Activated T-helper 1 cell treated with anti-CD3 and anti-CD28 coated beads, Interleukin-12 subunit alpha, Interleukin-12 subunit beta, Interleukin-2, Interleukin-4 antibody, amounts not matched to agents 30 ng/mL and 10 ng/mL and 1 ng/mL, durations not matched to agents 14 hours and 24 hours and 36 hours (primary cell): ENCODE data around the gene PEX11A. TPM values are rescaled to one million over a fixed set of nuclear protein-coding genes. Genes with fewer than 3 reads are reported as not detected.
A peak's percentile ranks its signal among the peaks of the same experiment; 100 is the strongest.

Source experiments
- DNase-seq: peaks from one replicate; pipeline ENCODE4 v3.0.0; 2021; ENCODE audit warnings: low spot score
- H3K27ac Mint-ChIP-seq: one replicate; pipeline ENCODE4 v1.8.0; 2021; ENCODE audit warnings: mild to moderate bottlenecking, mixed read lengths
- H3K27me3 Mint-ChIP-seq: one replicate; pipeline ENCODE4 v1.8.0; 2022; ENCODE audit warnings: mild to moderate bottlenecking, moderate library complexity, mixed read lengths; ENCODE audit not compliant: insufficient read depth
- H3K36me3 Mint-ChIP-seq: one replicate; pipeline ENCODE4 v1.8.0; 2021; ENCODE audit warnings: low read depth, mixed read lengths
- H3K4me1 Mint-ChIP-seq: one replicate; pipeline ENCODE4 v1.8.0; 2021; ENCODE audit warnings: low read depth, mixed read lengths
- H3K4me3 Mint-ChIP-seq: one replicate; pipeline ENCODE4 v1.8.0; 2021; ENCODE audit warnings: mild to moderate bottlenecking, moderate library complexity, mixed read lengths
- H3K9me3 Mint-ChIP-seq: one replicate; pipeline ENCODE4 v1.8.0; 2021; ENCODE audit warnings: mixed read lengths
- intact Hi-C: fragments of 100-400 bp; cut with micrococcal nuclease; formaldehyde crosslinking; loops from one replicate; pipeline ENCODE4 v1.15.1; 2024
- total RNA-seq: library from RNA; stranded (reverse); gene quantifications from 2 replicates; pipeline ENCODE4 v1.2.3, GENCODE V29; 2022

The PEX11A gene
- total RNA-seq, 1 donor from 2014 or later: 1.0 TPM

GRCh38 chr15:89672221-89673164, 18.1 kb downstream of the PEX11A start:
- H3K27ac Mint-ChIP-seq: no peak overlapping the region
- peaks cover 9% of the 10 kb centered on the region for H3K27me3 Mint-ChIP-seq
- H3K9me3 Mint-ChIP-seq: no peaks in the 10 kb centered on the region
- H3K36me3 Mint-ChIP-seq: no peaks in the 10 kb centered on the region
- DNase-seq: no peak
- no peaks in the 10 kb centered on the region for H3K4me1 Mint-ChIP-seq
- no peak overlapping the region for H3K4me3 Mint-ChIP-seq
- intact Hi-C loops: no loop called here

GRCh38 chr15:89671687-89672086, 18.9 kb downstream of the PEX11A start:
- H3K36me3 Mint-ChIP-seq: no peaks in the 10 kb centered on the region
- no peak overlapping the region for H3K27ac Mint-ChIP-seq
- no peaks in the 10 kb centered on the region for H3K9me3 Mint-ChIP-seq
- H3K4me1 Mint-ChIP-seq: no peaks in the 10 kb centered on the region
- peaks cover 9% of the 10 kb centered on the region for H3K27me3 Mint-ChIP-seq
- DNase-seq: no peak
- intact Hi-C loops: no loop called here
- no peak overlapping the region for H3K4me3 Mint-ChIP-seq

- H3K27me3 Mint-ChIP-seq: peaks cover 7% of the 10 kb centered on the region
- H3K4me1 Mint-ChIP-seq: no peaks in the 10 kb centered on the region
- H3K27ac Mint-ChIP-seq: no peak overlapping the region
- intact Hi-C loops: no loop called here
- no peaks in the 10 kb centered on the region for H3K36me3 Mint-ChIP-seq
- no peak overlapping the region for H3K4me3 Mint-ChIP-seq
- DNase-seq: no peak
- H3K9me3 Mint-ChIP-seq: no peaks in the 10 kb centered on the region
Measured at GRCh38 chr15:89670971-89671560, 19.5 kb downstream of the PEX11A start.

- Mint-ChIP-seq H3K27ac (no peak overlapping the region), H3K9me3 (no peaks in the 10 kb centered on the region), H3K4me1 (peaks cover 1% of the 10 kb centered on the region), H3K36me3 (peaks cover under 1% of the 10 kb centered on the region), H3K4me3 (no peak overlapping the region), H3K27me3 (peaks cover 9% of the 10 kb centered on the region)
- intact Hi-C loops: no loop called here
- no peak for DNase-seq
Measured at GRCh38 chr15:89669941-89670340, 20.6 kb downstream of the PEX11A start.

- Mint-ChIP-seq H3K36me3 (peaks cover 3% of the 10 kb centered on the region), H3K27ac (no peak overlapping the region), H3K4me1 (peaks cover 5% of the 10 kb centered on the region), H3K9me3 (no peaks in the 10 kb centered on the region), H3K27me3 (peaks cover 12% of the 10 kb centered on the region), H3K4me3 (no peak overlapping the region)
- no peak for DNase-seq
- intact Hi-C loops: no loop called here
Measured at GRCh38 chr15:89669309-89669865, 21.2 kb downstream of the PEX11A start.

GRCh38 chr15:89668171-89668570, 22.4 kb downstream of the PEX11A start:
- Mint-ChIP-seq H3K9me3 (no peaks in the 10 kb centered on the region), H3K36me3 (peaks cover 3% of the 10 kb centered on the region), H3K27me3 (peaks cover 15% of the 10 kb centered on the region), H3K4me3 (no peak overlapping the region), H3K4me1 (peaks cover 5% of the 10 kb centered on the region), H3K27ac (no peak overlapping the region)
- intact Hi-C loops: no loop called here
- no peak for DNase-seq

GRCh38 chr15:89667706-89667960, 22.9 kb downstream of the PEX11A start:
- Mint-ChIP-seq H3K27me3 (peaks cover 15% of the 10 kb centered on the region), H3K9me3 (no peaks in the 10 kb centered on the region), H3K4me1 (peaks cover 5% of the 10 kb centered on the region), H3K4me3 (peak overlapping the region; percentile 7), H3K36me3 (peaks cover 3% of the 10 kb centered on the region), H3K27ac (peak overlapping the region; percentile 44)
- intact Hi-C loops: no loop called here
- no peak for DNase-seq

- H3K36me3 Mint-ChIP-seq: peaks cover 3% of the 10 kb centered on the region
- peaks cover 5% of the 10 kb centered on the region for H3K4me1 Mint-ChIP-seq
- intact Hi-C loops: no loop called here
- H3K27ac Mint-ChIP-seq: peak overlapping the region; percentile 44
- peaks cover 20% of the 10 kb centered on the region for H3K27me3 Mint-ChIP-seq
- no peak for DNase-seq
- no peaks in the 10 kb centered on the region for H3K9me3 Mint-ChIP-seq
- H3K4me3 Mint-ChIP-seq: peak overlapping the region; percentile 7
Measured at GRCh38 chr15:89666858-89667705, 23.5 kb downstream of the PEX11A start.

- Mint-ChIP-seq H3K27me3 (peaks cover 23% of the 10 kb centered on the region), H3K4me1 (peaks cover 5% of the 10 kb centered on the region), H3K9me3 (no peaks in the 10 kb centered on the region), H3K36me3 (peaks cover 3% of the 10 kb centered on the region), H3K4me3 (no peak overlapping the region), H3K27ac (no peak overlapping the region)
- no peak for DNase-seq
- intact Hi-C loops: no loop called here
Measured at GRCh38 chr15:89666184-89666857, 24.2 kb downstream of the PEX11A start.

- intact Hi-C loops: no loop called here
- peaks cover 29% of the 10 kb centered on the region for H3K27me3 Mint-ChIP-seq
- no peak overlapping the region for H3K27ac Mint-ChIP-seq
- peaks cover 3% of the 10 kb centered on the region for H3K36me3 Mint-ChIP-seq
- no peak overlapping the region for H3K4me3 Mint-ChIP-seq
- no peaks in the 10 kb centered on the region for H3K9me3 Mint-ChIP-seq
- no peak for DNase-seq
- peaks cover 5% of the 10 kb centered on the region for H3K4me1 Mint-ChIP-seq
Measured at GRCh38 chr15:89665449-89666181, 24.9 kb downstream of the PEX11A start.

- peaks cover 33% of the 10 kb centered on the region for H3K27me3 Mint-ChIP-seq
- H3K4me3 Mint-ChIP-seq: peak overlapping the region; percentile 65
- H3K9me3 Mint-ChIP-seq: no peaks in the 10 kb centered on the region
- H3K4me1 Mint-ChIP-seq: peaks cover 5% of the 10 kb centered on the region
- H3K36me3 Mint-ChIP-seq: peaks cover 3% of the 10 kb centered on the region
- intact Hi-C loops: no loop called here
- no peak overlapping the region for H3K27ac Mint-ChIP-seq
- DNase-seq: no peak
Measured at GRCh38 chr15:89664441-89665350, 25.9 kb downstream of the PEX11A start.
